GM19395 (cell line): ENCODE measurements around the gene ORMDL3.
A peak's percentile ranks its signal among the peaks of the same experiment; 100 is the strongest.

Experiments used
- ATAC-seq: cut with Tn5 transposase; IDR thresholded peaks from one replicate; pipeline ENCODE4 v1.9.1; 2021; ENCODE audit warnings: mild to moderate bottlenecking, moderate library complexity; ENCODE audit not compliant: unreplicated experiment

ORMDL3 gene

GRCh38 chr17:39927101-39927928, at the start of gene ORMDL3, which contains the start of gene LRRC3C:
TSS of gene ORMDL3 (minus strand) at chr17:39927601. CDS start at chr17:39924203, 3,398 bp downstream.
TSS of gene LRRC3C (plus strand) at chr17:39927732. CDS start at chr17:39941524, 13,792 bp downstream.
- ATAC-seq = peak; percentile 67

GRCh38 chr17:39975801-39976200, 48.4 kb upstream of the ORMDL3 start:
- ATAC-seq = no peak

- ATAC-seq = no peak
Observed at GRCh38 chr17:39974433-39974832, 47.0 kb upstream of the ORMDL3 start.

GRCh38 chr17:39973496-39973895, 46.1 kb upstream of the ORMDL3 start:
- ATAC-seq = no peak

GRCh38 chr17:39972271-39972670, 44.9 kb upstream of the ORMDL3 start:
- ATAC-seq = no peak

GRCh38 chr17:39971076-39971603, 43.7 kb upstream of the ORMDL3 start:
- ATAC-seq = no peak

GRCh38 chr17:39970157-39970692, 42.8 kb upstream of the ORMDL3 start:
- ATAC-seq = no peak

- no peak for ATAC-seq
Observed at GRCh38 chr17:39969375-39969774, 42.0 kb upstream of the ORMDL3 start.

- ATAC-seq = no peak
Observed at GRCh38 chr17:39968761-39969160, 41.4 kb upstream of the ORMDL3 start.

GRCh38 chr17:39966771-39967170, 39.4 kb upstream of the ORMDL3 start:
- no peak for ATAC-seq

- no peak for ATAC-seq
Observed at GRCh38 chr17:39965017-39965699, 37.8 kb upstream of the ORMDL3 start.

GRCh38 chr17:39963829-39964228, 36.4 kb upstream of the ORMDL3 start:
- no peak for ATAC-seq

- no peak for ATAC-seq
Observed at GRCh38 chr17:39962642-39963220, 35.3 kb upstream of the ORMDL3 start, which contains the start of gene GSDMA. TSS of gene GSDMA (plus strand) at chr17:39963004. CDS start at chr17:39965688, 2,684 bp downstream.

- no peak for ATAC-seq
Observed at GRCh38 chr17:39960524-39961041, 33.2 kb upstream of the ORMDL3 start.

- ATAC-seq = no peak
Observed at GRCh38 chr17:39955726-39956225, 28.4 kb upstream of the ORMDL3 start.

- ATAC-seq = no peak
Observed at GRCh38 chr17:39954876-39955275, 27.5 kb upstream of the ORMDL3 start.

GRCh38 chr17:39953471-39953888, 26.1 kb upstream of the ORMDL3 start:
- ATAC-seq = no peak

GRCh38 chr17:39952680-39953470, 25.5 kb upstream of the ORMDL3 start:
- peak; percentile 73 for ATAC-seq

GRCh38 chr17:39951924-39952679, 24.7 kb upstream of the ORMDL3 start:
- ATAC-seq = no peak
